NCI-H2196 (cell line): Measurements from ENCODE around the gene TNXB.

ENCODE experiments used
- DNase-seq: peaks from one replicate; lab custom pipeline; 2025; ENCODE audit not compliant: unreplicated experiment; lab: John Stamatoyannopoulos, UW

Gene TNXB

GRCh38 chr6:32087574-32088486, 21.3 kb downstream of the TNXB start:
- DNase-seq, result peak; percentile 47

DNA sequence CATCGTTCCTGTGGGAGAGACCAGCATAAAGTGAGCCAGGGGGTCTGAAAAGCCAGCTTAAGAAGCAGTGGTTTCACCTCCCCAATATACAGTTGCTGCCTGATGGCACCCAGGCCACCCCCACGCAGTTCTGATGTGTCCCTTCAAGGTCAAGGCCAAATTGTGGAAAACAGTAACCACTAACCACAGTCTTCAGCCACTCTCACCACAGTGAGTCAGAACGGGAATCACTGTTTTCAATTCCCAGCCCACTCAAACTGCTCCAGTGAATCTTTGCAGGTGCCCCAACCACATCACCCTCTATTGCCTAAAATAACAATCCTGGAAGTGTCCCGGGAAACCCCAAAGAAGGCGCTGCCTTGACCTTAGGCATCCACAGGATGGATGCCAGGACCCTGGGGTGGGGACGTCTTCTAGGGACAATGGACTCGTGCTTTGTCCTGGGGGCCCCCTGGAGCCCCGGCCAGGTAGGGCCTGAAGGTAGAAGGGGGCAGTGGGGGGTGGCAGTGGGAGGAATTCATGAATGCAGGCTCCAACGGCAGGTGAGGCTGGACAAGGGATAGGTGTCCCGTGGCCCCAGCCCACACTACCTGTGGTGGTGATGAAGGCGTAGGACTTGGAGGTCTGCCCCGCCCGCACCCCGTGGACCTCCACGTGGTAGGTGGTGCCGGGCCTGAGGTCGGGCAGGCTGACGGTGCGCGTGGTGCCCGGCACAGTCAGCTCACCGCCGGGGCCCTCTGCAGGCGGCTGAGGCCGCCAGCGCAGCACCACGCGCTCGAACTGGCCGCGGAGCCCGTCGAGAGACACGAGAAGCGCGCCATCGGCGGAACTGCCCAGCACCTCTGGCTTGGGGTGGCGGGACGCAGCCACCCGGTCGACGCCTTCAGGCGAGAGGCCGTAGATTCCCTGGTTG, 22.2 kb downstream of the TNXB start:
- DNase-seq, result no peak

- no peak for DNase-seq
Observed at GRCh38 chr6:32085759-32086459, 23.2 kb downstream of the TNXB start.

DNA sequence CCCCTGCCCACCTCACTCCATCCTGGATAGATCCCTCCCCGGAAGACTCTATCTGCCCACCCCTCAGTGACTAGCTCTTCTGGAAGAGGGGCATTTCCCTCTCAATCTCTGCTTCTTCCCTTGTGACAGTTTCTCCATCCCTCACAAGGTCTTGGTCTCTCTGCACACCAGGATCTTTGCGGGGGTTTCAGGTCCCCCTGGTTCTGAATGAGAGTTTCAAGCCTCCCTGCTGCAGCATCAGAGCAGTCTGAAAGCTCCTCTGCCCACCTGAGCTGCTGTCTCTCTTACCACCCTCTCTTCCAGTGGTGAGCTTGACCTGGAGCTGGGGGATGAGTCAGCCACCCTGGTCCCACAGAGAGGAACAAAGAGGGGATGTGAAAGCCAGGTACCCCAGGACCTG, 24.4 kb downstream of the TNXB start:
- no peak for DNase-seq

GRCh38 chr6:32083812-32084768, 25.0 kb downstream of the TNXB start:
- no peak for DNase-seq

GRCh38 chr6:32082935-32083334, 26.2 kb downstream of the TNXB start:
- no peak for DNase-seq

DNA sequence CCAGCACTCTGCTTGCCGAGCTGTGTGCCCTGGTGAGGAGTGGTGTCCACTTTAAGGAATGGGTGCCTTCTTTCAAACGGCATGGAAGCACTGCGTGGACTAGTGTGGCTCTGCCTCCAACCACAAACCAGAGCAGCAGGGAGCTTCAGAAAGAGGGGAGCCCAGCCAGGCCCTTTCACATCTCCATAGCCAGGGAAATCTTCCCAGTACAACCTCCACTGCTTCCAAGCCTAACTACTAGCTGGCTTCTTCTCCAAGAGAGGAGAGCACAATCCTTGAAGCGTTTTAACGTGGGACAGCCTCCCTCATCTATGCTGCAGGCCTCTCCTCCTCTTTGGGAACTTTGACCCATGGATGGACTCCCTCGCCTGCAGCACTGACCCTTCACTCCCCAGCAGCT, 26.7 kb downstream of the TNXB start:
- DNase-seq, result no peak

DNA sequence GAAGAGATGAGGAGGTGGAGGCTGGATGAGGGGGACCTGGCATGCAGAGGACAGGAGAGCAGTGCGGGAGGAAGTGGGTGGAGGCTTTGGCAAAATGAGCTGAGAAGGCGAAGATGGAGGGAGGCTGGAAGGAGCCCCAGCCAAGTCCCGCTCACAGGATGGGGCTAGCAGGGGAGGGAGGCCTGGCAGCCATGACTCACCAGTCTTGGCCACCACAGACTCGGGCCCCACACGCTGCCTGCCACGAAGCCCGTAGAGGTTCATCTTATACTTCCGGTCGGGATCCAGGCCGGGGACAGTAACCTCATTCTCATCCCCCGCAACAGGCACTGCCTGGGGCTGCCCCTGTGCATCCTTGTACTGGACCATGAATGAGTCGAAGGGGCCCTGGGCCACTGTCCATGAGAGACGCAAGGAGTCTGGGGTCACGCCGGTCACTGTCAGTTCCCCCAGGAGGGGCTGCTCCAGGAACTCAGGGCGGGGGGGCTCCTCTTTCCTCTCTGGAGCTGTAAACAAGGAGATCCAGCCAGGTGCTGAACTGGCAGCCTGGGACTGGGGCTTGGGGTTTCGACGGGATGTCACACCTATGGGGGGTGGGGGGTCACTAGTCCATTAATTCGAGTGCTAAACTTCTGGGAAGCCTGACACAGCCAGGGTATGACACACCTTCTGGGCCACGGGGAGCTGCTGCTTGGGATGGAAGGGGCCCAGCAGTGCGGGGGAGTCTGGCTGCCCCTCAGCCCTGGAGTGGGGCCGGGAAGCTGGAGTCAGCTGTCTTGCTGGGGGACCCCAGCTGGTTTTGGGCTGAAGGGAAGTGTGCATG, 27.8 kb downstream of the TNXB start:
- no peak for DNase-seq

DNA sequence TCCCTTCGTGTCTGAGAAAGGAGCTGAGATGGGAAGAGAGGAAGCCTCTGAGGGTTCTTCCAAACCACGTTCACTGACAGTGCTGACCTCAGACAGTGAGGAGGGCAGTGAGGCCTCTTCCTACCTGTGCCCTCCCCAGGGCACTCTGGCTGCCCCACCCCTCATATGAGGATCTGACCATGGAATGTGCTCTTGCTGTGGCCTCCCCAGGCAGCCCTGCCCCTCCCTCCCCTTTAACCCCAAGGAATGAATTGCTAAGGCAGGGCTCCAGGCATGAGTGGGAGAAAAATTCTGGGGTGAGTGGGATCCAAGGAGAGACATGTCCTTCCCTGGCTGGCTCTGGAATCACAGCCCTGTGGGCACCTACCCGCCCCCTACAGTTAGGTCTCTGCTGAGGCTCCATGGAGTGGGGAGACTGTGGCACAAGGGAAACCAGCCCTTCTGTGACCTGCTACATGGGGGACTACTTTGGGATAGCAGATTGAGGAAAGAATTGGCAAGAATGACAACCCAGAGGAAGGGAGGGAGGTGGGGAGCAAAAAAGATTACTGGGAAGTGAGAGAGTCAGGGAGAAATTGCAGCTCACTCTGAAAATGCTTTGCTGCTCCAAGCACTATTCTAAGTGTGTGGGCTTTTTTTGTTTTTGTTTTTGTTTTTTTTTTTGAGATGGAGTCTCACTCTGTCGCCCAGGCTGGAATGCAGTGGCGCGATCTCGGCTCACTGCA, 29.4 kb downstream of the TNXB start:
- DNase-seq, result no peak

DNA sequence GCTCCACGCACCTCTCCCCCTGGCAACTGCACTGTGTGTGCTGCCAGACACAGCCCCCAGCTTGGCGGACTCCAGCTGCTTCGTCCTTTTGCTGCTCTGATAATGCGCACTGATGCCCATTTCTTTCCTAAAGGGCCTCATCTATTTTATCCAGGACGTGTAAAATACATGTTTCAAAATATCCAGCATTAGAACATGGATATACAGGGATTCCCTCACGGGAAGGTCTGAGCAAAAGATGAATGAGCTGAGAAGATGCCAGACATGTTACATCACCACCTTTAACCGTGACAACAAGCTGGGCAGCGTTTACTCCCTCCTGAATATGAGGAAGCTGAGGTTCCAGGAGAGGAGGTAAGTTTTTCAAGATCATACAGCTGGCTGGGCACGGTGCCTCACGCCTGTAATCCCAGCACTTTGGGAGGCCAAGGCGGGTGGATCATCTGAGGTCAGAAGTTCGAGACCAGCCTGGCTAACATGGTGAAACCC, 32.8 kb downstream of the TNXB start:
- no peak for DNase-seq

DNA sequence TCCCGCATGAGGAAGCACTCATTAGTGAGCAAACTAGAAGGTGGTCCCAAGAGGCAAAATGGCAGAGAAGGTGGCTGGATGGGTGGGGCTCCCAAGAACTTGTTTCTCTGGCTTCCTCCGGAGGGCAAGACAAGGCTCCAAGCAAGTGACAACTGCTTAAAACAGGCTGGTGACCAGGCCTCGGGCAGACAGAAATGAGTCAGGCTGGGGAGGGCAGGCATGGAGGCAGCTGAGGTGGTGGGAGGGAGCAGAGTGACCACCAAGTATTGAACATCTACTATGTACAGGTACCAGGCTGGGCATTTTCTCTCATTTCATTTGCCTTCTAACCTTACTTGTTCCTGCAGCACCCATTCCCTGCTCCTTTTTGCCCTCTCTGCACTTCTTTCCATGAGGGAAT, 33.4 kb downstream of the TNXB start:
- no peak for DNase-seq

GRCh38 chr6:32074996-32075532, 34.1 kb downstream of the TNXB start:
- DNase-seq, result no peak

GRCh38 chr6:32073613-32074012, 35.5 kb downstream of the TNXB start:
- DNase-seq, result no peak

GRCh38 chr6:32073101-32073500, 36.0 kb downstream of the TNXB start:
- DNase-seq, result no peak

- DNase-seq, result no peak
Observed at GRCh38 chr6:32070814-32071543, 38.2 kb downstream of the TNXB start.

DNA sequence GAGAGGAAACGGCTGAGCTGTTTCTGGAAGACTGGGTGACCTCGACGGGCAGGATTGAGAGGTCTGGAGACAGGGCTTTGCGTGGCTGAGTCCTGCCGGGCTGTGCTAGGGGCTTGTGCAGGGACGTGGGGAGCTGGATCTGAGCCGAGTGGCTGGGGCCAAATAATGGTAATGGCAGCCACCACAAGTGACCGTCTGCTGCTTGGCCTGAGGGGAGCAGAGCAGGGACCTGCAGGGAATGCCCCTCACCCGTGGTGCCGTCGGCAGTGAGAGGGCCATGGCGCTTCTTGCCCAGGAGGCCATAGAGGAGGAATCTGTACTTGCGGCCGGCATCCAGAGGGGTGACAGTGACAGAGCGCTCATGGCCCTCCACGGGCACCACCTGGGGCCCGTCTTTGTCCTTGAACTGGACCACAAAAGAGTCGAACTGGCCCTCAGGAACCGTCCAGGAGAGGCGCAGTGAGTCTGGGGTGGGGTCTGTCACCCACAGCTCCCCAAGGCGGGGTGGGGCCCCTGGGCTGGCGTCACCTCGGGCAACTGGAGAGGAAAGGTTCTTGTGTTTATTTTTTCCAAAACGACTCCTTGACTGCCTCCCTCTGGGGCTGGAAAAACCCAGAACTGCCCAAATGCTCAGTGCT, 39.1 kb downstream of the TNXB start:
- DNase-seq, result no peak

DNA sequence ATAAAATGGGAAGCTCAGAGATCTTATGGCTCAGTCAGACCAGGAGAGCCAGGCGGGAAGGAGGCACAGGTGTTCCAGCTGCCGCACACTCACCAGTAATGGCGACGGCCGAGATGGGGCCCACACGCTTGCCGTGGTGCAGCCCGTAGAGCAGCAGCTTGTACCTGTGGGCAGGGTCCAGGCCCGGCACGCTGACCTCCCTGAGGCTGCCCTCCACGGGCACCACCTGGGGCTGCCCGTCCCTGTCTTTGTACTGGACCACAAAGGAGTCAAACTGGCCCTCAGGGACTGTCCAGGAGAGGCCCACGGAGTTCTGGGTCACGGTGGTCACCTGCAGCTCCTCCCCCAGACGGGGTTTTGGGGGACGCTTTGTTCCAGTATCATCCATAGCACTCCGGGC, 39.7 kb downstream of the TNXB start:
- no peak for DNase-seq
